ENCODE measurements around the gene FAM222A.

- TF ChIP-seq CTCF (IDR thresholded peaks at IDR 0.05; ENCODE audit: insufficient read depth, low read length) (no peak), REST (IDR thresholded peaks at IDR 0.05; ENCODE audit: insufficient replicate concordance, low read depth) (no peak), SPI1 (IDR thresholded peaks at IDR 0.05; ENCODE audit: borderline replicate concordance, low read depth) (no peak)
These were observed 49.2 kb upstream of the FAM222A start for GRCh38 chr12:109664402-109664801.
